IPS DF 19.7 (cell line): Measurements from ENCODE around the gene OLFML2B.
"Not testable (repeated sequence)": the region's sequence is repeated elsewhere in the genome, so short reads cannot be mapped to it uniquely, and the experiment has no call there.

Experiments
- DNase-seq: peaks from one replicate; pipeline ENCODE4 v3.0.0-alpha.2; 2013; ENCODE audit warnings: low read depth, low spot score

The OLFML2B gene

GRCh38 chr1:162035241-162035640 is 11.6 kb upstream of the OLFML2B start:
- no peak for DNase-seq

- no peak for DNase-seq
These were observed 9.8 kb upstream of the OLFML2B start for GRCh38 chr1:162033428-162033827.

DNA sequence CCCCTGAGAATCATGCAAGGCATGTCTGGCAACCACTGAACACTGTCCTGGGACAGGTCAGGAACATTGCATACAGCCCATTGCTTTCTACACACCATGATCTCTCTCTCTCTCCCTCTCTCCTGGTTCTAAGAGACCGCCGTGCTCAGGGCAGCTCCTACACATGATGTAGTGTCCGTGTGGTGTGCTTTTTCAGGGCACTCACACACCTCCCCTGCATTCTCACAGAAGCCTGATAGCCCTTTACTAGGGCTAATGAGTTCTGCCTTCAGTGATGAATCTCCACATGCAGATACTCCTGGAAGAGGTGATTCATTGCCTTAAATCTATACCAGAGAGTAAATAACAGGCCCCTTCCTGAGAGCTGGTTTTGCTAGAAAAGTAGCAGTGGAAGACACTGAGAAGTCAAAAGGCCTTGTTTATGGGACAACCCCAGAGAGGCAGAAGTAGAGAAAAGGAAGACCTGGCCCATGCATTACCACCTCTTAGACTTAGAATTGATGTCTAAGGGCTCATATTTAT is 7.2 kb upstream of the OLFML2B start:
- DNase-seq = no peak

GRCh38 chr1:162029157-162029556 is 5.5 kb upstream of the OLFML2B start:
- no peak for DNase-seq

DNA sequence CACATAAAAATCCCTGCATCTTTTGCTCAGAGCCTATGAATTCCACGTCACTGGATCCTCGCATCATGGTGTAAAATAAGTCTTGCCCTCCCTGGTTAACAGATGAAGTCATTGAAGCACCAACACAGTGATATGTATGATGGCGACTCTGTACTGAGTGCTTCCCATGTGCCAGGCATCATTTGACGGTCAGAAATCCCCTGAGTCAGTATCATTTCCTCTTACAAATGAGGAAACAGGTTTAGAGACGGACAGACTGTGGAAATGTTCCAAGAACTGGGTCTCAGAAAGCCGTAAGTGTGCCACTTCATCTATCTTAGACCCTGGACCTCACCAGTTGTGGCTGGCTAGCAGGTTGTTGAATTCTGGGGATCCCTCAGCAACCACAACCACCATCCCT is 5.1 kb upstream of the OLFML2B start:
- DNase-seq = no peak

- DNase-seq = no peak
These were observed 3.2 kb upstream of the OLFML2B start for GRCh38 chr1:162026881-162027280.

- DNase-seq = no peak
These were observed 1.9 kb upstream of the OLFML2B start for GRCh38 chr1:162025541-162025940.

DNA sequence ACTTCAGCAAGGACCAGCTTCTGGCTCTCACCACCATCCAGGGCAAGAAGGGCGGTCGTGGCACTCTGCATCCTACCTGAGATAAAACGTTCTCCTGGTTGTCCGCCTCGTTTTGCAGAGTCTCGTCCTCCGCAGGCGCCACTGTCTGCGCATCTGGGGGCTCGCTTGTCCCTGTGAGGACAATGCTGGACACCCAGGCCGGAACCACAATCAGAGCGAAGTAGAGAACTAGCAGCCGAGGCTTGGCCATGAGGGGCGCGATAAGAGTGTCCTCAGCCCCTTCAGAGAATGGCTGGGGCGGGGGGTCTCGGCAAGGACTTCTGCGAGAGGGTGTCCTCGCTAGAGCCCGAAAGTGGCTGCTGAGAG is 505 bp downstream of the OLFML2B start:
- no peak for DNase-seq

- DNase-seq = no peak
These were observed 1.0 kb downstream of the OLFML2B start for GRCh38 chr1:162022626-162023025.

GRCh38 chr1:162021124-162021523 is 2.5 kb downstream of the OLFML2B start:
- DNase-seq = no peak

DNA sequence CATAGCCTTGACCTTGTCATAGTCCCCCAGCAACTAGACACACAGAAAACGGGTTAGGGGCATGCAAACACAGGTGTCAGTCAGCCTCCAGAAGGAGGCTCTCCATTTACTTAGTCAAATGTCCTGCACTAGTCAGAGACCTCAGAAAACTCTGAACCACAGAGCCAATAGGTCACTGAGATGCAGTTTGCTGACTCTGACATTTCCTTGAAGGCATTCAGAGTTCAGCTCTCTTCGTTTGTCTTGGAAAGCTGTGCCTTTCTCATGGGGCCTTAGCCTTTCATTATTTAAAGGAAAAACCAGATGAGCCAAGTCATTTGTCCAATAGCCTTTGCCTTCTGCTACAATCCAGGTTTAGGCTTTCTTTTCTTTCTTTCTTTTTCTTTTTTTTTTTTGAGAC is 3.5 kb downstream of the OLFML2B start:
- DNase-seq = no peak

- no peak for DNase-seq
These were observed 4.2 kb downstream of the OLFML2B start for GRCh38 chr1:162019446-162019845.

- DNase-seq = no peak
These were observed 4.7 kb downstream of the OLFML2B start for GRCh38 chr1:162019006-162019405.

DNA sequence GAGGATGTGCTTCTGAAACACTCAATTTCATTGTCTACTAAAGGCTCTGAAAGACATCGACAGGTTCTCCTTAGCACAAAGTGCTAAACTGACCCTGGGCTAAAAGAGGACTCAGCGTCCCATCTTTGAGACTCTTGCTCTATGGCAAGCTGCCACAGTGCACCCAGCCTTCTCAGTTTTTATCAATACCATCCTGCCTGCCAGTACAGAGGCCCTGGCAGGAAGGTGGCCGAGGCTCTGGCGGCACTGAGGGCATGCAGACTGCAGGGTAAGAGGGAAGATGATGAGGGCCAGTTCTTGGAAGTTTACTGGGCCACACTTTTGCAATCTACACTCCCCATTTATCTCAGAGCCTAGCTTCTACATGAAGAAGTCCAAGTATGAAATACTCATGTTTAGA is 5.3 kb downstream of the OLFML2B start:
- no peak for DNase-seq

DNA sequence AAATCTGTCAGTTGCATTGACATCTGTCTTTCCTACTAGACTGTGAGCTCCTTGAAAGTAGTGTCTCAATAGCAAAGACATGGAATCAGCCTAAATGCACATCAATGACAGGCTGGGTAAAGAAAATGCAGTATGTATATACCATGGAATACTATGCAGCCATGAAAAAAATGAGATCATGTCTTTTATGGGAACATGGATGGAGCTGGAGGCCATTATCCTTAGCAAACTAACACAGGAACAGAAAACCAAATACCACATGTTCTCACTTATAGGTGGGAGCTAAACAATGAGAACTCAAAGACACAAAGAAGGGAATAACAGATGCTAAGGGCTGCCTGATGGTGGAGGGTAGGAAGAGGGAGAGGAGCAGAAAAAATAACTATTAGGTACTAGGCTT is 5.9 kb downstream of the OLFML2B start:
- not testable (repeated sequence) for DNase-seq

DNA sequence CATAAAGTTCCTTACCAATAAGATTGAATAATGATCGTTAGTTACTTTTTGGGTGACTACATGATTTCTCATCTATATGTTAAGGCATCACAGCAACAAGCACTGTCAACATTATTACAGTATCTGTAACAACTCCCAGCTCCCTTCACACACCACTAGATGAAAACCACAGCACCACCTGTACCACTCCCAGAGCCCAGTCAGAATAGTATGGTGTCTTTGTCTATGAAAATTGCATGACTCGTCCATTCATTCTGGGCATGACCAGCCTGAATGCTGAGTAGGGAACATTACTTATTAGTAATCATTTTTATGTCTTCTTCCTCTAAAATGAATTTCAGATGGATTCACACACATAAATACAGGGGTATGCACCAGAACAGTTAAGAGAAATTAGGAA is 7.0 kb downstream of the OLFML2B start:
- DNase-seq = no peak

GRCh38 chr1:162015196-162015595 is 8.5 kb downstream of the OLFML2B start:
- DNase-seq = no peak

- DNase-seq = no peak
These were observed 9.5 kb downstream of the OLFML2B start for GRCh38 chr1:162014202-162014601.

- no peak for DNase-seq
These were observed 10.4 kb downstream of the OLFML2B start for GRCh38 chr1:162013289-162013688.

DNA sequence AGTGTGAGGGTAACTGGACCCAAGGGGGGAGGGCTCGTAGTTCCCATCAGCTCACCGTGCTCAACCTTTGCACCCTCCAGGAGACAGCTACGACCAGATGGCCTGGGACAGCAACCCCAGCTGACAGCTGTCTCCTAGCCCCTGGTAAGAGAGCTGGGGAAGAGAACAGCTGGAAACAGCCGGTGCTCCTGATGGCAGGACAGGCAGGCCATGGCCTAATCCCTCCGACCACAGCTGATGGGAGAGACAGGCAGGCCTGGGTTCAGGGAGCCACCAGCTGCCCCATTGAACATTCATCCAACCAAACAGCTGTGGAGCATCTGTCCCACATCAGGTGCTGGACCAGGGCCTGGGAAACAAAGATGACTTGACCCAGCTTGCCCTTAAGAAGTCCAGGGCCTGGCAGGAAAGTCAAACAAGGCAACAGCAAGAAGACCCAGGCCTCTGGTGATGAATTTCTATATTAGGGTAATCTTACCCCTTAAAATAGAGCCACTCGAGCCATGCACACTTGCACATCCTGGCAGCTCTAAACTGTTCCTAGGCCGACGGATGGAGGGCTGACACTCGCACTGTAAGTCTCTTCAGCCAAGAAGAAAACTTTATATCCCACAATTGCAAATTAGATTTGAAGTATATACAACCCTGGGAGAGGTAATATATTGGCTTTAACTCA is 12.2 kb downstream of the OLFML2B start:
- no peak for DNase-seq

DNA sequence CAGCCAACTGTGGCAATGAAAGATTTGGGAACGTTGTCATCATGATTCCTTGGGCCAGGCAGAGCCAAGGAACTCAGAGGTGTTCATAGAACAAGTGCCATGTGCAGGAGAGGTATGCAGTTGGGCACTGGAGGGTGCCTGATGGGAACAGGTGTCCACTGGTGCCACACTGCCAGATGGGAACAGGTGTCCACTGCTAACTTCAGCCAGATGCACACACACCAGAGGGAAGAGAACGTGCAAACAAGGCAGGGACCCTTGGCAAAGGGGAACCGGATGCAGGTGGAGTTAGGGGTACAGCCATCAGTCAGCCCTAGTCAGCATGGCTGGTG is 13.5 kb downstream of the OLFML2B start:
- DNase-seq = no peak

GRCh38 chr1:162009501-162010174 is 14.0 kb downstream of the OLFML2B start:
- no peak for DNase-seq

DNA sequence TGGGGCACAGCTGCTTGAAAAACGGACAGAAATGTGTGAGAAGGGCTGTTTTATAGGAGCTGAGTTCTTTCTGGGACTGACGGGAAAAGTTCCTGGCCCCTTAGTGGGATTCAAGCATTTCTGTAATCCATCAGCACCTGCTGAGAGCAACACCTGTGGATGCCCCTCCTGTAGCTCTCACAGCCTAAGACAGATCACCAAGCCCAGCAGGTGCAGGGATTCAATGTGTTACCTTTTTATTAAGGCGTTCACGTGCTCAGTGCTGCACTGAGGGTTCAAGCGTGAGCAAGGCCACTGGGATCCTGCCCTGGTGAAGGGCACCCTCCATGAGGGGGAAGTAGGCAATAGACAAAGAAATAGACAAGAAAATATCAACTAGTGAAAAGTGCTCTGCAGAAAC is 14.9 kb downstream of the OLFML2B start:
- no peak for DNase-seq

DNA sequence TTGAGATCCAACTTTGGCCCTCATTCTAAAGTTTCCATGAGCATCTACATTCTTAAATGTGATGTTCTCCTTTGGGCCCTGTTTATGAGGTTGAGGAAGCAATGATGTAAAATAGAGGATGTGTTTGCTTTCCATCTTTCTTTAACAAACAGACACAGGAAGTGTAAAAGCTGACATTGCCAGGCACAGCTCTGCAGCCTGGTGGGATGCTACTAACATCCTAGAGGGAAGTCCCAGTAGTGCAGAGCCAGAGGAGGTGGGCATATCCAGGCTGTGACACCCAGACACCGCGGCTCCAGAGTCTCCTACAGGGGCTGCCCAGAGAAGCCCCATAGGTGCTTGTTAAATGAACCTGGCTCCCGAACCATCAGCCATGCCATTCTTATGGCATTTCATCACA is 16.2 kb downstream of the OLFML2B start:
- DNase-seq = no peak
